HG02623 (cell line): ENCODE data around the gene DLEC1.

ENCODE experiments used
- ATAC-seq: cut with Tn5 transposase; IDR thresholded peaks from one replicate; pipeline ENCODE4 v1.9.1; 2021; ENCODE audit warnings: moderate library complexity; ENCODE audit not compliant: unreplicated experiment

Gene DLEC1

GRCh38 chr3:38039101-38039898 is at the start of gene DLEC1:
TSS of gene DLEC1 (plus strand) at chr3:38039208. CDS start at chr3:38039226, 18 bp downstream.
- ATAC-seq: peak; percentile 79

- ATAC-seq: no peak
Measured at GRCh38 chr3:37989821-37990480, 49.1 kb upstream of the DLEC1 start.

- no peak for ATAC-seq
Measured at GRCh38 chr3:37990527-37990926, 48.5 kb upstream of the DLEC1 start, which contains the start of gene VILL. TSS of gene VILL (plus strand) at chr3:37990786. CDS start at chr3:37993673, 2,887 bp downstream.

GRCh38 chr3:37991109-37991508 is 47.9 kb upstream of the DLEC1 start:
- no peak for ATAC-seq

GRCh38 chr3:37991823-37992222 is 47.2 kb upstream of the DLEC1 start:
- no peak for ATAC-seq

- ATAC-seq: no peak
Measured at GRCh38 chr3:37992271-37993066, 46.5 kb upstream of the DLEC1 start.

GRCh38 chr3:37993067-37993455 is 45.9 kb upstream of the DLEC1 start:
- no peak for ATAC-seq

GRCh38 chr3:37993460-37993819 is 45.6 kb upstream of the DLEC1 start:
- ATAC-seq: no peak

GRCh38 chr3:37993820-37994638 is 45.0 kb upstream of the DLEC1 start:
- peak; percentile 57 for ATAC-seq

GRCh38 chr3:37994639-37994972 is 44.4 kb upstream of the DLEC1 start:
- no peak for ATAC-seq

GRCh38 chr3:37995652-37996641 is 43.1 kb upstream of the DLEC1 start:
- ATAC-seq: no peak

- peak; percentile 45 for ATAC-seq
Measured at GRCh38 chr3:37996785-37997301, 42.2 kb upstream of the DLEC1 start.

GRCh38 chr3:37997342-37997741 is 41.7 kb upstream of the DLEC1 start:
- no peak for ATAC-seq

GRCh38 chr3:37997791-37998370 is 41.1 kb upstream of the DLEC1 start:
- no peak for ATAC-seq

- ATAC-seq: no peak
Measured at GRCh38 chr3:37999836-38000235, 39.2 kb upstream of the DLEC1 start.

- ATAC-seq: no peak
Measured at GRCh38 chr3:38000242-38000916, 38.6 kb upstream of the DLEC1 start.

- ATAC-seq: no peak
Measured at GRCh38 chr3:38000965-38001455, 38.0 kb upstream of the DLEC1 start.

- no peak for ATAC-seq
Measured at GRCh38 chr3:38001456-38002081, 37.4 kb upstream of the DLEC1 start.
